NCI-H748 (cell line): Measurements from ENCODE around the gene MINPP1.
"Not testable (repeated sequence)": the region's sequence is repeated elsewhere in the genome, so short reads cannot be mapped to it uniquely, and the experiment has no call there.

Source experiments
- DNase-seq: peaks from one replicate; lab custom pipeline; 2025; ENCODE audit not compliant: unreplicated experiment; lab: John Stamatoyannopoulos, UW

MINPP1 gene

GRCh38 chr10:87504640-87505365 lies at the start of gene MINPP1:
TSS of gene MINPP1 (plus strand) at chr10:87504893. CDS start at chr10:87504916, 23 bp downstream.
- DNase-seq: peak; percentile 84

GRCh38 chr10:87456586-87457220 lies 48.0 kb upstream of the MINPP1 start:
- DNase-seq: not testable (repeated sequence)

- not testable (repeated sequence) for DNase-seq
Measured at GRCh38 chr10:87461751-87462150, 42.9 kb upstream of the MINPP1 start.

- not testable (repeated sequence) for DNase-seq
Measured at GRCh38 chr10:87466849-87467248, 37.8 kb upstream of the MINPP1 start.

GRCh38 chr10:87488733-87489132 lies 16.0 kb upstream of the MINPP1 start:
- peak; percentile 16 for DNase-seq

GRCh38 chr10:87490285-87490684 lies 14.4 kb upstream of the MINPP1 start:
- not testable (repeated sequence) for DNase-seq

GRCh38 chr10:87492450-87492849 lies 12.2 kb upstream of the MINPP1 start:
- not testable (repeated sequence) for DNase-seq

- DNase-seq: not testable (repeated sequence)
Measured at GRCh38 chr10:87495446-87495845, 9.2 kb upstream of the MINPP1 start.

GRCh38 chr10:87497386-87497785 lies 7.3 kb upstream of the MINPP1 start:
- DNase-seq: not testable (repeated sequence)

GRCh38 chr10:87498106-87498789 lies 6.4 kb upstream of the MINPP1 start:
- not testable (repeated sequence) for DNase-seq

- no peak for DNase-seq
Measured at GRCh38 chr10:87500646-87501048, 4.0 kb upstream of the MINPP1 start.

- DNase-seq: no peak
Measured at GRCh38 chr10:87503401-87503800, 1.3 kb upstream of the MINPP1 start.

GRCh38 chr10:87503886-87504285 lies 807 bp upstream of the MINPP1 start:
- no peak for DNase-seq

GRCh38 chr10:87504307-87504639 lies 420 bp upstream of the MINPP1 start:
- no peak for DNase-seq

GRCh38 chr10:87505366-87506111 lies 846 bp downstream of the MINPP1 start:
- peak; percentile 70 for DNase-seq

- no peak for DNase-seq
Measured at GRCh38 chr10:87506956-87507355, 2.3 kb downstream of the MINPP1 start.

- DNase-seq: no peak
Measured at GRCh38 chr10:87507879-87508483, 3.3 kb downstream of the MINPP1 start.

GRCh38 chr10:87508837-87509236 lies 4.1 kb downstream of the MINPP1 start:
- no peak for DNase-seq

GRCh38 chr10:87510025-87510424 lies 5.3 kb downstream of the MINPP1 start:
- DNase-seq: no peak

- DNase-seq: no peak
Measured at GRCh38 chr10:87511526-87511925, 6.8 kb downstream of the MINPP1 start.

GRCh38 chr10:87518937-87519336 lies 14.2 kb downstream of the MINPP1 start:
- DNase-seq: no peak
